ENCODE measurements around the gene DAND5.

GRCh38 chr19:12939975-12940423 lies 29.4 kb upstream of the DAND5 start:
- TF ChIP-seq CTCF (optimal IDR thresholded peaks at IDR 0.05 in 1 of 3, IDR thresholded peaks at IDR 0.05 in 1 of 3, conservative IDR thresholded peaks at IDR 0.05 in 1 of 3; ENCODE audit: extremely low read depth in 1 of 3, insufficient read depth in 2 of 3, low read length in 3 of 3): no peak
- TF ChIP-seq EZH2 (IDR thresholded peaks at IDR 0.05; ENCODE audit: low read length): no peak
